GM21423 (cell line): ENCODE measurements around the gene ITPKB.

Experiments
- ATAC-seq: cut with Tn5 transposase; IDR thresholded peaks from one replicate; pipeline ENCODE4 v1.9.1; 2021; ENCODE audit warnings: mild to moderate bottlenecking, moderate library complexity; ENCODE audit not compliant: unreplicated experiment

The ITPKB gene

DNA sequence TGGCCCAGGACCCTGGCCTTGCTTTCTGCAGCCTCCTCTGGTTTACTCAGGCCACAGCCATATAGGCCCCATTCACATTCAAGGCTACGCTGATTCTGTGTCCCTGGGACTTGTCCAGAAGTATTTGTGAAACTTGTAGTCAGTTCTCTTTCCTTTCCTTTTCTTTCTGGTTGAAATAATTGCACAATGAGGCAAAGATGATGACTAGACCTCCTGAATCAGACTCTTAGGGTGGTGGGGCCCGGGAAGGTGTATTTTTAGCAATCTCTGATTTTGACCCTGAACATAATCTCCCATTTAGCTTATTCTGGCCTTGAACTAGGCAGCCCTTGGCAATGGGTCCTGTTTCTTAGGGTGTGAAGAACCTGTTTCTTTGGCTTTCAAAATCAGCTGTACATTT is 150.6 kb downstream of the ITPKB start:
- no peak for ATAC-seq

DNA sequence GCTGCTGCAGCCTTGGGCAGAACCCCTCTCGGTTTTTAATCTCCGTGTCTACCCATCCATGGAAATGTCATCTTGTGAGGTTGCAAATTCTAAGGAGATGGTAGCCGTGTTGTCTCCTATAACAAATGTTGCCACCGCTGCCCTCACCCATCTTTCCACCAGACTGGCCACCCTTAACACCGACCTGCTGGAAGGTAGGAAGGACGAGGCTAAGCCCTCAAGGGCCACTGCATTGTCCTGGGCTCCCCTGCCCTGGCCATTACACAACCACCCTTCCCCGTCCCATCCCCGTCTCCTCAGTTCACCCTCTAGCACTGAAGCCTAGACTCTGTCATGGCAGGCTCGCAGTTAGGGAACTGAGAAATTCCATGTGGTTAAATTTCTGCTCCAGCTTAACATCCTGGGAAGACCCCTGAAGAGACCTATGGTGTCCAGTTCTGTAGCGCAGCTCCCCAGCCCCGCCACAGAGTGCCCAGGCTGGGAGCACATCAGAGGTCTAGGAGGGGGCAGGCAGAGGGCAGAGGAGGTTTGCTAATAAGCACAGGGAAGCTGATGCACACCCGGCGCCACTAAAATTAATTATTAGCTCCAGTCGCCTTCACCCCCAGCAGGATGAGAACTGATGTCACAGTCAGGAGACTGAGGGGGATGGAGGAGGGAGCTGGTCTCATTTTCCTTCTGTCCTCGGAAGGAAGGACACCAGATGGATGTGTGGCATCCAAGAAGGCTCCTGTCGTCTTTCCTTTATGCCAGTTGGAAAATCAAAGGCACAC is 152.2 kb downstream of the ITPKB start:
- ATAC-seq = no peak

DNA sequence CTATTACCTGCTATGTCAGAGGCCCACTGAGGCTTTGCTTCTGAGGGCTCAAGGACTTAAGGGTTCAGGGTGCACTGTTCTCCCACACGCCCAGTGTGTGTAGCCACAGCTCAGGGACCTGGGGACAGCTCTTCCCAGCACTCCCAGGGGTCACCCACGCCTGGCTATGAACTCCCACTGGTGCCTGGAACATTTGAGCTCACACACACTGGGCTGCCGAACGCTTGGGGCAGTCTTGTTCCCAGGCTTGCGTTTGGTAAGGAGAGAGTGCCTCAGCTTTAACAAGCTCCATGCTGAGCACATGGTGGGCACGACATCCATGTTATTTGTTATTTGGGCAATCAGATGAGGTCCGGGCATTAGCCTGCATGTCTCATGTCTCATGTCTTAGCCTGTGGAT is 153.0 kb downstream of the ITPKB start:
- no peak for ATAC-seq

DNA sequence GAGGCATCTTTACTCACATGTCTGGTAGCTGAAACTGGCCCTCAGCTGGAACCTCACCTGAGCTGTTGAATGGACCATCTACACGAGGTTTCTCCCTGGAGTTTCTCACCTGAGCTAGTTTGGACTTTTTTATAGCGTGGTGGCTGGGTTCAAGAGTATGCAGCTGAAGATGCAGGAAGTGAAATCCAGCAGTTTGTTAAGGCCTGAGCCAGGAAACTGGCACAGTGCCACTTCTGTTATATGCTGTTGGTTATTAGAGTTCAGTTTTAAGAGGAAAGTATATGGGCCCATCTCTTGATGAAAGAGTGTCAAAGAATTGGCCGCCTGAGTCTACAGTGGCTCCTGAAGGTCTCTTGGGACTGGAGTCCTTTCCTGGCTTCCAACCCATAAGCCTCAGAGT is 154.9 kb downstream of the ITPKB start:
- no peak for ATAC-seq

DNA sequence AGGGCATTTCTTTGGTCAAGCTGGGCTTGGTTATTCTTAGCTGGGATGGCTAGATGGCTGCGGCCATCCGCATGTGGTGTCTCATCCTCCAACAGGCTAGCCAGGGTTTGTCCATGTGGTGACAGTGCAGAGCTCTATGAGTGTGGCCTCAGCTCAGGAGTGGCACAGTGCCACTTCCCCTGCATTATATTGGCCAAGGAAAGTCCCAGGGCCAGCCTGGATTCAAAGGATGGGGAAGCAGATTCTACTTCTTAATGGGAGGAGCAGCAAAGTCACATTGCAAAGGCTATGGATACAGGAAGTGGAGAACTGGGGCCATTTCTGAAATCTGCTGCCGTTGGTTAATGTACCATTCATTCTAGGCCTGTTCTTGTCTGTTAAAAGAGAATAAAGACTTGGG is 156.1 kb downstream of the ITPKB start:
- ATAC-seq = no peak
